ENCODE measurements around the gene CARD14. TPM values are rescaled to one million over a fixed set of nuclear protein-coding genes. Genes with fewer than 3 reads are reported as not detected.
A peak's percentile ranks its signal among the peaks of the same experiment; 100 is the strongest.
"Not testable (repeated sequence)": the region's sequence is repeated elsewhere in the genome, so short reads cannot be mapped to it uniquely, and the experiment has no call there.

Gene CARD14
- total and polyA plus RNA-seq, 3 experiments from 2014 or later = not detected

DNA sequence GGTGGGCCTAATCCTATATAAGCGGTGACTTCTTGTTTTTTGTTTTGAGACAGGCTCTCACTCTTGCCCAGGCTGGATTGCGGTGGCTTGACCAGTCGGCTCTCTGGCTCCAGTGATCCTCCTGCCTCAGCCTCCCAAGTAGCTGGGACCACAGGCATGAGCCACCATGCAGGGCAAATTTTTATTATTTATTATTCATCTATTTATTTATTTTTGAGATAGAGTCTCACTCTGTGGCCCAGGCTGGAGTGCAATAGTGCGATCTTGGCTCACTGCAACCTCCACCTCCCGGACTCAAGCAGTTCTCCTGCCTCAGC, 86.2 kb downstream of the CARD14 start:
- CTCF ChIA-PET = interaction anchor here (1.1 to 1.7 kb wide), 2 partner anchors 9 to 155 kb away, joined by 3 to 4 read pairs; partner anchors contain the start of gene GAA
- H3K9me3 ChIP-seq (ENCODE audit: low read length) = no peaks in the 10 kb centered on the region
- no peaks in the 10 kb centered on the region for H3K36me3 ChIP-seq (ENCODE audit: insufficient read depth, low read length)
- H3K4me3 ChIP-seq (ENCODE audit: low read length) = no peak overlapping the region
- peak overlapping the region in 1 of 7 donors; percentile 42 for H3K4me3 Mint-ChIP-seq
- H3K27me3 ChIP-seq (ENCODE audit: insufficient read depth, low read length, poor library complexity, severe bottlenecking) = no peaks in the 10 kb centered on the region
- H3K9me3 Mint-ChIP-seq = no peaks in the 10 kb centered on the region
- POLR2A ChIA-PET = interaction anchor here (2.1 kb wide), 1 partner anchor 9 kb away, joined by 12 read pairs; no protein-coding TSS in a partner anchor
- peak overlapping the region in 4 of 8 donors; percentile 15 to 89 (median 52) for H3K27ac Mint-ChIP-seq
- peaks cover 36 to 57% (median 46%) of the 10 kb centered on the region in 3 donors for H3K4me1 Mint-ChIP-seq
- peaks cover 0 to 5% of the 10 kb centered on the region in 2 donors for H3K27me3 Mint-ChIP-seq
- DNase-seq = no peak
- peaks cover 0 to 13% (median 2%) of the 10 kb centered on the region in 3 donors for H3K36me3 Mint-ChIP-seq
- H3K4me1 ChIP-seq (ENCODE audit: insufficient read depth, low read length) = peaks cover 20% of the 10 kb centered on the region
- peak overlapping the region; percentile 79 for H3K27ac ChIP-seq (ENCODE audit: low read depth, low read length)

DNA sequence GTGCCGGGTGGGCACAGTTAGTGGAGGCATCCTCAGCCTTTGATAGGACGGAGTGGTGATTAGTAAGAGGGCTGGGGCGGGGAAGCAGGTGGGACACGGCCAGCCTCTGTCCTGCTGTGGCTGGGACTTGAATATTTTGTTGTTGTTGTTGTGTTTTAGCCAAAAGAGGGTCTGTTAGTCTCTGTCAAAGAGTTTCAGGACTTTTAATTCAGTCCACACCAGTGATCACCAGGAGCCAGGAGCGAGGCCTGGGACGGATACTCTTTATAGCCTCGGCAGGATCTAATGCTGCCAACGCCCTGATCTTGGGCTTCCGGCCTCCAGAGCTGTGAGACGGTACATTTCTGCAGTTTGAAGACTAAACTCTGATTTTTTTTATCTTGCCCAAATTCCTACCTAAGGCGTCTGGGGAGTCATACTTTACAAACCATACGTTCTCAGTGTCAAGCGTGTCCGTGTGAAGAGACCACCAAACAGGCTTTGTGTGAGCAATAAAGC, 87.9 kb downstream of the CARD14 start:
- H3K27me3 ChIP-seq (ENCODE audit: insufficient read depth, low read length, poor library complexity, severe bottlenecking) = no peaks in the 10 kb centered on the region
- Mint-ChIP-seq H3K9me3 (no peaks in the 10 kb centered on the region), H3K4me1 (peaks cover 46 to 67% (median 58%) of the 10 kb centered on the region in 3 donors), H3K27ac (peak overlapping the region; percentile 85 to 98 (median 96)), H3K27me3 (peaks cover 0 to 5% of the 10 kb centered on the region in 2 donors), H3K36me3 (peaks cover 0 to 9% (median 0%) of the 10 kb centered on the region in 3 donors), H3K4me3 (peak overlapping the region; percentile 3 to 92 (median 69))
- ChIA-PET POLR2A (no interaction called here), CTCF (no interaction called here)
- H3K27ac ChIP-seq (ENCODE audit: low read depth, low read length) = peak overlapping the region; percentile 49
- H3K4me1 ChIP-seq (ENCODE audit: insufficient read depth, low read length) = peaks cover 32% of the 10 kb centered on the region
- no peak for DNase-seq
- H3K4me3 ChIP-seq (ENCODE audit: low read length) = no peak overlapping the region
- H3K9me3 ChIP-seq (ENCODE audit: low read length) = no peaks in the 10 kb centered on the region
- H3K36me3 ChIP-seq (ENCODE audit: insufficient read depth, low read length) = no peaks in the 10 kb centered on the region

DNA sequence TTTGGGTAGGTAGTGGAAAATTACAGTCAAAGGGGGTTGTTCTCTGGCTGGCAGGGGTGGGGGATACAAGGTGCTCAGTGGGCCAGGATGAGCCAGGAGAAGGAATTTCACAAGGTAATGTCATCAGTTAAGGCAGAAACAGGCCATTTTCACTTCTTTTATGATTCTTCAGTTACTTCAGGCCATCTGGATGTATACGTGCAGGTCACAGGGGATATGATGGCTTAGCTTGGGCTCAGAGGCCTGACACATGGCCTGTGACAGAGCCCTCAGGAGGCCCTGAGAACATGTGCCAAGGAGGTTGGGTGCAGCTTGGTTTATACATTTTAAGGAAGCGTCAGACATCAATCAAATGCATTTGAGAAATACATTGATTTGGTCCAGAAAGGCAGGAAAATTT, 88.5 kb downstream of the CARD14 start:
- H3K9me3 Mint-ChIP-seq; H3K36me3 ChIP-seq (ENCODE audit: insufficient read depth, low read length); CTCF ChIA-PET; H3K9me3 ChIP-seq (ENCODE audit: low read length); DNase-seq; H3K36me3 Mint-ChIP-seq; POLR2A ChIA-PET; H3K27me3 Mint-ChIP-seq; H3K4me3 ChIP-seq (ENCODE audit: low read length); H3K27me3 ChIP-seq (ENCODE audit: insufficient read depth, low read length, poor library complexity, severe bottlenecking): not testable (repeated sequence)
- H3K27ac ChIP-seq (ENCODE audit: low read depth, low read length) = peak overlapping the region; percentile 89
- peaks cover 44 to 65% (median 55%) of the 10 kb centered on the region in 3 donors for H3K4me1 Mint-ChIP-seq
- H3K4me1 ChIP-seq (ENCODE audit: insufficient read depth, low read length) = peaks cover 33% of the 10 kb centered on the region
- H3K27ac Mint-ChIP-seq = peak overlapping the region; percentile 85 to 98 (median 96)
- H3K4me3 Mint-ChIP-seq = peak overlapping the region; percentile 60 to 93 (median 90)

Other genes with a start within 250 kb of the CARD14 start
- 1 to 10 TPM; 3.5 to 4.3 TPM for gene TBC1D16, start 134.2 kb upstream of the CARD14 start, total RNA-seq
- gene TBC1D16, start 134.2 kb upstream of the CARD14 start, polyA plus RNA-seq = 0.33 TPM
- 1 to 10 TPM; 3.6 to 4.3 TPM for gene CCDC40, start 133.4 kb upstream of the CARD14 start, total RNA-seq
- not detected for gene CCDC40, start 133.4 kb upstream of the CARD14 start, polyA plus RNA-seq
- 10 to 100 TPM; 30.5 to 31.0 TPM for gene GAA, start 68.4 kb upstream of the CARD14 start, total RNA-seq
- 13.7 TPM for gene GAA, start 68.4 kb upstream of the CARD14 start, polyA plus RNA-seq
- gene EIF4A3, start 22.9 kb upstream of the CARD14 start, total RNA-seq = 100 to 1,000 TPM; 174 to 181 TPM
- gene EIF4A3, start 22.9 kb upstream of the CARD14 start, polyA plus RNA-seq = 77.6 TPM
- 10 to 100 TPM; 23.2 to 27.2 TPM for gene SGSH, start 50.3 kb downstream of the CARD14 start, total RNA-seq
- gene SGSH, start 50.3 kb downstream of the CARD14 start, polyA plus RNA-seq = 46.7 TPM
- gene SLC26A11, start 50.4 kb downstream of the CARD14 start, total RNA-seq = 10 to 100 TPM; 18.1 to 19.6 TPM
- gene SLC26A11, start 50.4 kb downstream of the CARD14 start, polyA plus RNA-seq = 7.0 TPM
- gene RNF213, start 90.8 kb downstream of the CARD14 start, total RNA-seq = 100 to 1,000 TPM; 184 to 185 TPM
- 75.7 TPM for gene RNF213, start 90.8 kb downstream of the CARD14 start, polyA plus RNA-seq
- 10 to 100 TPM; 12.4 to 16.8 TPM for gene ENDOV, start 245.1 kb downstream of the CARD14 start, total RNA-seq
- gene ENDOV, start 245.1 kb downstream of the CARD14 start, polyA plus RNA-seq = 8.5 TPM